Bronchial epithelial cell (primary cell): ENCODE results near the gene MAPK7. TPM values are rescaled to one million over a fixed set of nuclear protein-coding genes. Genes with fewer than 3 reads are reported as not detected.

Experiments used
- DNase-seq: peaks from one replicate; pipeline ENCODE4 v3.0.0-alpha.2; 2010; ENCODE audit warnings: low read depth
- FAIRE-seq: peaks from 2 replicates; lab custom pipeline; 2011; peaks lifted over from hg19 to GRCh38; lab: Jason Lieb, UNC
- H3K27me3 ChIP-seq: 2 replicates; pipeline ENCODE4 v1.5.1; 2011; ENCODE audit warnings: low read length; ENCODE audit not compliant: control insufficient read depth, insufficient read depth
- H3K36me3 ChIP-seq: 2 replicates; pipeline ENCODE4 v1.5.1; 2011; ENCODE audit warnings: low read length; ENCODE audit not compliant: control insufficient read depth, insufficient read depth
- H3K4me3 ChIP-seq: 2 replicates; pipeline ENCODE4 v1.5.1; 2011; ENCODE audit warnings: mild to moderate bottlenecking, low read depth, low read length, control low read depth
- total RNA-seq: library from RNA; depleted of rRNA; stranded (reverse); fragments of >200 nt; gene quantifications from 2 replicates; pipeline ENCODE4 v1.2.1, GENCODE V29; 2014
- TF ChIP-seq, protein P1 (sequence below): IDR thresholded peaks from 2 replicates; pipeline ENCODE4 v1.5.1; 2011; ENCODE audit warnings: mild to moderate bottlenecking, moderate library complexity, low read length, control low read depth, inconsistent platforms; ENCODE audit not compliant: insufficient read depth, severe bottlenecking

Gene MAPK7
- total RNA-seq, 1 donor from 2014 or later = 6.8 TPM

DNA sequence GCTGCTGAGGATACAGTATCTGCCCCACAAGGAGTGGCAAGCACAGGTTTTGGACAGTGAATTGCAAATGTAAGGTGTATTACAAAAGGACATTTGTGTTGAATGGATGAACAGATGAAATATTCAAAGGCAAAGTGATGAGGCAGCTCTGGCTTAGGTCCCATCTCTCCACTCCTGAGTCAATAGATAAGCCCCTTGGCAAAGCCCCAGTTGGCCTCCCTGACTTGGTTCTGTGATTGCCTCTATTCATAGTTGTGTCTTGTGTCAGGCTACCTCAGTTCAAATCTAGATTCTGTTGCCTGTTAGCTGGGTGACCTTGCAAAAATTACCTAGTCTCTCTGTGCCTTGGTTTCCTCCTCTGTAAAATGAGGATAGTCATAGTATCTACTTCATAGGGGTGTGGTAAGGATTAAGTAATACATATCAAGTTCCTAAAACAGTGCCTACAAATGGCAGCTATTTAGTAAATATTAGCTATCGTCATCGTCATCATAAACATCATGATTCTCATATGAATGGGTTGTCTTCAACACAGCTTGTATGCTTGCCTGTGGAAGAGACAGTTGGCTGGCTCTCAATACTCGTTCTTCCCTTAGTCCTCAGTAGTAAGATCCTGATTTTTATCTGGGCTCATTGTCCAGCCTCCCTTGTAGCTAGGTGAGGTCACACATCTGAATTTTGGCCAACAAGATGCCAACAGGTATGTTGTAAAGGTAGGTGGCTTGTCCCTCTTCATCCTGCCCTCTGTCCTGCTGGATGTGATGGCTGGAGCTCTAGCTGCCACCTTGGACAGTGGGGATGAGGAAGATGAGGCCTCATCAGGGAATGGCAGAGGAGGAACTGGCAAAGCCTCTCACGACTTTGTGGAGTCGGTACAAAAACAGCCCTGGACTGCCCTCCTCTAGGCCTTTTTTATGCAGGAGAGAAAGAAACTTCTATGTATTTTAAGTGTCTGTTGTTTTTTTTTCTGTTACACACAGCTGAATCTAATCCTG is 10.8 kb downstream of the MAPK7 start:
- DNase-seq = peak; percentile 3
- peak; percentile 84 for FAIRE-seq
- H3K27me3 ChIP-seq = no peaks in the 10 kb centered on the region
- TF ChIP-seq, protein P1, sequence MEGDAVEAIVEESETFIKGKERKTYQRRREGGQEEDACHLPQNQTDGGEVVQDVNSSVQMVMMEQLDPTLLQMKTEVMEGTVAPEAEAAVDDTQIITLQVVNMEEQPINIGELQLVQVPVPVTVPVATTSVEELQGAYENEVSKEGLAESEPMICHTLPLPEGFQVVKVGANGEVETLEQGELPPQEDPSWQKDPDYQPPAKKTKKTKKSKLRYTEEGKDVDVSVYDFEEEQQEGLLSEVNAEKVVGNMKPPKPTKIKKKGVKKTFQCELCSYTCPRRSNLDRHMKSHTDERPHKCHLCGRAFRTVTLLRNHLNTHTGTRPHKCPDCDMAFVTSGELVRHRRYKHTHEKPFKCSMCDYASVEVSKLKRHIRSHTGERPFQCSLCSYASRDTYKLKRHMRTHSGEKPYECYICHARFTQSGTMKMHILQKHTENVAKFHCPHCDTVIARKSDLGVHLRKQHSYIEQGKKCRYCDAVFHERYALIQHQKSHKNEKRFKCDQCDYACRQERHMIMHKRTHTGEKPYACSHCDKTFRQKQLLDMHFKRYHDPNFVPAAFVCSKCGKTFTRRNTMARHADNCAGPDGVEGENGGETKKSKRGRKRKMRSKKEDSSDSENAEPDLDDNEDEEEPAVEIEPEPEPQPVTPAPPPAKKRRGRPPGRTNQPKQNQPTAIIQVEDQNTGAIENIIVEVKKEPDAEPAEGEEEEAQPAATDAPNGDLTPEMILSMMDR = no peak
- no peak overlapping the region for H3K4me3 ChIP-seq
- peaks cover 1% of the 10 kb centered on the region for H3K36me3 ChIP-seq

DNA sequence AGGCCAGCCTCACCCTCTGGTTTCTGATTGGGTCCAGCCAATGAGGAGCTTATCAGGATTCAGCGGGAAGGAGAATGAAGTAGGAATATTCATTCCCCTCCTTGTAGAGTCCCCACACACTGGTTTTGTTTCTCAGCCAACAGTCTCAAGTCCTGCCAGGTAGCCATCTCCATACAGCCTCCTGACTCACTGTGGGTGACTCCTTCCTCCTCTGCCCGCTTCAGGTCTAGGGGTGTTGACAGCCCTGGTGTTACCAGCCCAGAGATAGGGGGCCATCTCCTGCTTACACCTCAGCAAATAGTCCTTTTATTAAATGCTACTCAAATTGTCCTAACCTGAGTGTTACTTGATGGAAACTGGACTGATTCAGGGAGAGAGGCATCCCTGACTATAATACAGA is 12.7 kb downstream of the MAPK7 start:
- DNase-seq (peak; percentile 30), FAIRE-seq (no peak)
- Histone ChIP-seq H3K27me3 (no peaks in the 10 kb centered on the region), H3K4me3 (no peak overlapping the region), H3K36me3 (no peaks in the 10 kb centered on the region)
- TF ChIP-seq, protein P1 = no peak

DNA sequence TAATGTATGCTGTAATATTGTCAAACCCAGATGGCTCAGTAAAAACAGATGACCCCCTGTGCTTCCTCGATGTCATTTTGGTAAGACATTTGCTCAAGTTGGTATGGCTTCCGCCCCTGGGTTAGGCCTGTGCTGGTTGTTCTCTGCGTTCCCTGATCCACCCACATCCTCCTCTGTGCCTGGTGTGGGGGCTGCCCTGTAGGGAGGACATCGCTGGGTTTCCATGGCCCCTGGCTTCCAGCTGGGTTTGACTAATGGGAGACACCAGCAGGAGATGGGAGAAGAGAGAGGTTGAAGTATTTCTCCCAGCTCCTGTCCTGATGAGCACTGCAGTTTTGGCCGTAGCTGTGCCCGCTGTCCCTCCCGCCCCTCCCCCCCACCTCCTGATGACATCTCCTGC is 13.1 kb downstream of the MAPK7 start:
- TF ChIP-seq, protein P1 = no peak
- Histone ChIP-seq H3K27me3 (no peaks in the 10 kb centered on the region), H3K4me3 (no peak overlapping the region), H3K36me3 (no peaks in the 10 kb centered on the region)
- FAIRE-seq (peak; percentile 68), DNase-seq (no peak)

DNA sequence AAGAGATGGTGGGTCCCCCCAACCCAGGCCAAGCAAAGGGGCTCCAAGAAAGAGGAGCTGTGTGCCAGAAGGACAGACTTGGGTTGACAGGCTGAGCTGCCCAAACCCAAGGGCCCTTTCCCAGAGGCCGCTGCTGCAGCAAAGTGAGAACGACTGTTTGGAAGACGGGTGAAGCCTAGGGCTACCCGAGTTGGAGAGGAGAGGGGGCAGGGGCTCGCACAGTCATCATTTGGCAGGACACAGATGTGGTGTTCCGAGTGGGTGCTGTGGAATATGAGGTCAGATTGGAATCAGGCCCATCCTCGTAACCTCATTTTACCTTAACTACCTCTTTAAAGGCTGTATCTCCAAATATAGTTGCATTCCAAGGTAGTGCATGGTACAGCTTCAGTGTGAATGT is 14.0 kb downstream of the MAPK7 start:
- H3K36me3 ChIP-seq = no peaks in the 10 kb centered on the region
- H3K4me3 ChIP-seq = no peak overlapping the region
- DNase-seq (no peak), FAIRE-seq (no peak)
- H3K27me3 ChIP-seq = no peaks in the 10 kb centered on the region
- TF ChIP-seq, protein P1 = no peak

DNA sequence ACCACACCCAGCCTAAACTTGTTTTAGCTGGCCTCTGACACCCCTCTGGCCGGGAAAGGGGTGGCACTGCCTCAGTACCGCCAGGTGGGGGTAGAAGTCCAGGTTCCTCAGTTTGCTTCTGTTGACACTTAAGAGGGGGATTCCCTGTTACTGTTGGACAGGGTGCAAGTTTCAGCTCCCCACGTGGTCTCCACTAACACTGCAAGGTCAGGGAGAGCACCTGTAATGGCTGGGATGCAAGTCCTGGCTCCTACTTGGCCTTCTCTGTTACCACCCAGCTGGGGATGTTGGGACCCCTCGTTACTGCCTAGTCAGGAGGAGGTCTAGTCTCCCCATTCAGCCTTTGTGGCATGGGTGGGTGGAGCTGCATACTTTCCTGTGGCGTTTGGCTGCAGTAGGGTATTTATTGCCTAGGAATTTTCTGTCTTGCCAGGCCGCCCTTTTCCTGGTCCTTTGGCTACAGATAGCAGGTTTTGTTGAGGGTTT is 19.3 kb downstream of the MAPK7 start:
- no peaks in the 10 kb centered on the region for H3K27me3 ChIP-seq
- FAIRE-seq (peak; percentile 62), DNase-seq (peak; percentile 64)
- TF ChIP-seq, protein P1 = peak; percentile 41
- H3K36me3 ChIP-seq = no peaks in the 10 kb centered on the region
- no peak overlapping the region for H3K4me3 ChIP-seq
